Measurements from ENCODE around the gene KRTAP9-6. TPM values are rescaled to one million over a fixed set of nuclear protein-coding genes. Genes with fewer than 3 reads are reported as not detected.
"Not testable (repeated sequence)": the region's sequence is repeated elsewhere in the genome, so short reads cannot be mapped to it uniquely, and the experiment has no call there.

The KRTAP9-6 gene
- not detected for total RNA-seq

DNA sequence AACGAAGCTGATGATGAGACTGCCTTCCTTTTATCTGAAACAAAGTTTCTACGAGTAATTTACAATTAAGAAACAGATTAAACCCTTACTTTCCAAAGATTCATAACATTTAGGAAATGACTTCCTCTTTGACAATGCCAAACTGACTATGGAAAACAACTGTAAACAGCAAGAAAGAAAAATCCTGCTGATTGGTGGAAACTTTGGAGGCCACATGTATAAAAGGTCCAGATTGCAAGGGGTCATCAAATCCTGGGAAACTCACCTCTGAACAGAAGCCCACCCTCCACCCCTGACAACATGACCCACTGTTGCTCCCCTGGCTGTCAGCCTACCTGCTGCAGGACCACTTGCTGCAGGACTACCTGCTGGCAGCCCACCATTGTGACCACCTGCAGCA is at the start of gene KRTAP9-6:
KRTAP9-6 (plus strand) TSS at position 301 of the 400 bp plus-strand sequence; CDS start at position 301, 0 bp downstream.
- Mint-ChIP-seq H3K36me3 (no peaks in the 10 kb centered on the region), H3K4me3 (no peak within 1 kb of the TSS), H3K27ac (no peak within 1 kb of the TSS), H3K9me3 (no peaks in the 10 kb centered on the region), H3K4me1 (peaks cover 16% of the 10 kb centered on the region), H3K27me3 (no peaks in the 10 kb centered on the region)
- DNase-seq, result no peak

GRCh38 chr17:41215681-41216080 is 49.5 kb upstream of the KRTAP9-6 start:
- Mint-ChIP-seq H3K9me3 (peaks cover 1% of the 10 kb centered on the region), H3K36me3 (no peaks in the 10 kb centered on the region), H3K27ac (no peak overlapping the region), H3K4me3 (no peak overlapping the region), H3K27me3 (no peaks in the 10 kb centered on the region), H3K4me1 (peaks cover 5% of the 10 kb centered on the region)
- DNase-seq, result no peak

DNA sequence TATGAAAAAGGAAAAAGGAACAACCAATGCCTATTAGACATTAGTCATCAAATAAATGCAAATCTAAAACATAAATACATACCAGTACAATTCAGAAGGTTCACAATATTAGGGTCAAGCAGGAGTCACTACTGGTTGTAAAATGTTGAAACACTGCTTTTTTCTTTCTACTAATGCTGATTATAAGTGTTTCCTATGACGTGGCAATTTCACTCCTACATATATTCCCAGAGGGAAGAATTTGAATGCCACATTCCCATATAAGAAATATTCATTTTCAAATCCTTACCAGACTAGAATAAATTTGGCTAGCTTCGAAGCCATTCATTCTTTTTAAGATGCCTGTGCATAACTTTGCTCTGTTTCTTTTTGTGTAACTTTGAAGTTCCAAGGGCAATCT is 41.4 kb upstream of the KRTAP9-6 start:
- Mint-ChIP-seq H3K27me3 (no peaks in the 10 kb centered on the region), H3K27ac (no peak overlapping the region), H3K4me3 (no peak overlapping the region), H3K36me3 (no peaks in the 10 kb centered on the region), H3K4me1 (no peaks in the 10 kb centered on the region), H3K9me3 (peaks cover 1% of the 10 kb centered on the region)
- DNase-seq, result no peak

DNA sequence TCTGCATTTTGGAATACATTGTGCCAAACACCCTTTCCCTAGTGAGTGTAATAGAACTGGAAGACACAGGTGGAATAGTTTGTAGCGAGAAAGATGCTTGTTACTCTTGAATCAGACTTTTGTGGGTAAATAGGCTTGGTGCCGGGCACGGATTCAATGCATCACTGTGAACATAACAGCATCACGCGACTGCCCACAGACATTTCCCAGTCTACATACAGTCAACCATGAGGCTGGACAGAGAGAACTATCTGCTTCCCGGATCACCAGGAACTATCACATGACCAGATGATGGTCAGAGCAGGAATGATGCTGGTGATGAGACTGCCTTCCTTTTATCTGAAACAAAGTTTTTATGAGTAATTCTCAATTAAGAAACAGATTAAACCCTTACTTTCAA is 39.1 kb upstream of the KRTAP9-6 start:
- Mint-ChIP-seq H3K4me1 (no peaks in the 10 kb centered on the region), H3K9me3 (no peaks in the 10 kb centered on the region), H3K36me3 (no peaks in the 10 kb centered on the region), H3K27me3 (no peaks in the 10 kb centered on the region), H3K4me3 (no peak overlapping the region), H3K27ac (no peak overlapping the region)
- DNase-seq, result no peak

DNA sequence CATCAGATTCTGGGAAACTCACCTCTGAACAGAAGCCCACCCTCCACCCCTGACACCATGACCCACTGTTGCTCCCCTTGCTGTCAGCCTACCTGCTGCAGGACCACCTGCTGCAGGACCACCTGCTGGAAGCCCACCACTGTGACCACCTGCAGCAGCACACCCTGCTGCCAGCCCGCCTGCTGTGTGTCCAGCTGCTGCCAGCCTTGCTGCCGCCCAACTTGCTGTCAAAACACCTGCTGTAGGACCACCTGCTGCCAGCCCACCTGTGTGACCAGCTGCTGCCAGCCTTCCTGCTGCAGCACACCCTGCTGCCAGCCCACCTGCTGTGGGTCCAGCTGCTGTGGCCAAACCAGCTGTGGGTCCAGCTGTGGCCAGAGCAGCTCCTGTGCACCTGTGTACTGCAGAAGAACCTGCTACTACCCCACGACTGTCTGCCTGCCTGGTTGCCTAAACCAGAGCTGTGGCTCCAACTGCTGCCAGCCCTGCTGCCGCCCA is 38.5 kb upstream of the KRTAP9-6 start, which contains the start of gene KRTAP9-2:
KRTAP9-2 (plus strand) TSS at position 51 of the 498 bp plus-strand sequence; CDS start at position 58, 7 bp downstream.
- not testable (repeated sequence) for H3K9me3 Mint-ChIP-seq, H3K27ac Mint-ChIP-seq, H3K36me3 Mint-ChIP-seq, H3K4me1 Mint-ChIP-seq, DNase-seq, H3K4me3 Mint-ChIP-seq, H3K27me3 Mint-ChIP-seq

GRCh38 chr17:41230094-41230493 is 35.1 kb upstream of the KRTAP9-6 start:
- no peaks in the 10 kb centered on the region for H3K9me3 Mint-ChIP-seq
- H3K4me3 Mint-ChIP-seq, result no peak overlapping the region
- no peaks in the 10 kb centered on the region for H3K27me3 Mint-ChIP-seq
- H3K36me3 Mint-ChIP-seq, result no peaks in the 10 kb centered on the region
- peaks cover 4% of the 10 kb centered on the region for H3K4me1 Mint-ChIP-seq
- no peak for DNase-seq
- H3K27ac Mint-ChIP-seq, result no peak overlapping the region

DNA sequence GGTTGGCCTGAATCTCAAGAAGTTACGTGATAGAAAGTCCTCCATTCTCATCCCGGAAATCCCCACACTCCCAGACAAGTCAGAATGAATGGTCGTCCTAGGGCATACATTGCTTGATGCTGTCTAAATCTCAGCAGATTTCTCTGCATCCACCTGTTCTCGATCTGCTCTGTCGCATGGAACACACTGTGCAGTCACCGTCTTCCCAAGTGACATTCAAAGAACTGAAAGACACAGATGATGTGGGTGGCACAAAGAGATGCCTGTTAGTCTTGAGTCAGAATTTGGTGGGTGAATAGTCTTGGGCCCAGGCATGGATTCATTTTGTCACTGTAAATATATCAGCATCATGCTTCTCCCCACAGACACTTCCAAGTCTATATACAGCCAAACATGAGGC is 33.4 kb upstream of the KRTAP9-6 start:
- Mint-ChIP-seq H3K4me3 (no peak overlapping the region), H3K9me3 (no peaks in the 10 kb centered on the region), H3K27ac (no peak overlapping the region), H3K36me3 (no peaks in the 10 kb centered on the region), H3K4me1 (peaks cover 4% of the 10 kb centered on the region), H3K27me3 (no peaks in the 10 kb centered on the region)
- no peak for DNase-seq

GRCh38 chr17:41232399-41233105 is 32.6 kb upstream of the KRTAP9-6 start, which contains the start of gene KRTAP9-3:
Gene KRTAP9-3 (plus strand): TSS chr17:41232449. CDS start chr17:41232502, 53 bp downstream.
- not testable (repeated sequence) for DNase-seq, H3K27me3 Mint-ChIP-seq, H3K9me3 Mint-ChIP-seq, H3K36me3 Mint-ChIP-seq, H3K4me1 Mint-ChIP-seq, H3K27ac Mint-ChIP-seq, H3K4me3 Mint-ChIP-seq

DNA sequence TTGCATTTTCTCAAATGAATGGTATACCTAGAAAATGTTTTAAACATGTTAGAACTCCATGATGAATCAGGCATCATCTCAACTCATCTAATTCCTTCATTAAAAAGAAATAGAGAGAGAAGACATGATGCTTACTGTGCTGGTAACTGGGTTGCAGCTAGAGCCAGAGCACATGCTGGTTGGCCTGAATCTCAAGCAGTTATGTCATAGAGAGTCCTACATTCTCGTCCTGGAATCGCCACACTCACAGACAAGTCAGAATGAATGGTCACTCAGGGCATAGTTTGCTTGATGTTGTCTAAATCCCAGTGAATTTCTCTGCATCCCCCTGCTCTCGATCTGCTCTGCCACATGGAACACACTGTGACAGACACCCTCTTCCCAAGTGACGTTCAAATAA is 28.1 kb upstream of the KRTAP9-6 start:
- not testable (repeated sequence) for H3K27ac Mint-ChIP-seq, DNase-seq, H3K36me3 Mint-ChIP-seq, H3K4me1 Mint-ChIP-seq, H3K4me3 Mint-ChIP-seq, H3K27me3 Mint-ChIP-seq, H3K9me3 Mint-ChIP-seq

DNA sequence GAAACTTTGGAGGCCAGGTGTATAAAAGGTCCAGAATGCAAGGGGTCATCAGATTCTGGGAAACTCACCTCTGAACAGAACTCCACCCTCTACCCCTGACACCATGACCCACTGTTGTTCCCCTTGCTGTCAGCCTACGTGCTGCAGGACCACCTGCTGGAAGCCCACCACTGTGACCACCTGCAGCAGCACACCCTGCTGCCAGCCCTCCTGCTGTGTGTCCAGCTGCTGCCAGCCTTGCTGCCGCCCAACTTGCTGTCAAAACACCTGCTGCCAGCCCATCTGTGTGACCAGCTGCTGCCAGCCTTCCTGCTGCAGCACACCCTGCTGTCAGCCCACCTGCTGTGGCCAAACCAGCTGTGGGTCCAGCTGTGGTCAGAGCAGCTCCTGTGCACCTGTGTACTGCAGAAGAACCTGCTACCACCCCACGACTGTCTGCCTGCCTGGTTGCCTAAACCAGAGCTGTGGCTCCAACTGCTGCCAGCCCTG is 27.2 kb upstream of the KRTAP9-6 start, which contains the start of gene KRTAP9-8:
KRTAP9-8 (plus strand) TSS at position 51 of the 489 bp plus-strand sequence; CDS start at position 104, 53 bp downstream.
- DNase-seq, H3K9me3 Mint-ChIP-seq, H3K4me1 Mint-ChIP-seq, H3K27ac Mint-ChIP-seq, H3K36me3 Mint-ChIP-seq, H3K4me3 Mint-ChIP-seq, H3K27me3 Mint-ChIP-seq: not testable (repeated sequence)

- H3K4me3 Mint-ChIP-seq, H3K27me3 Mint-ChIP-seq, H3K27ac Mint-ChIP-seq, H3K9me3 Mint-ChIP-seq, H3K36me3 Mint-ChIP-seq, DNase-seq, H3K4me1 Mint-ChIP-seq: not testable (repeated sequence)
Measured at GRCh38 chr17:41246995-41247787, 18.0 kb upstream of the KRTAP9-6 start.

DNA sequence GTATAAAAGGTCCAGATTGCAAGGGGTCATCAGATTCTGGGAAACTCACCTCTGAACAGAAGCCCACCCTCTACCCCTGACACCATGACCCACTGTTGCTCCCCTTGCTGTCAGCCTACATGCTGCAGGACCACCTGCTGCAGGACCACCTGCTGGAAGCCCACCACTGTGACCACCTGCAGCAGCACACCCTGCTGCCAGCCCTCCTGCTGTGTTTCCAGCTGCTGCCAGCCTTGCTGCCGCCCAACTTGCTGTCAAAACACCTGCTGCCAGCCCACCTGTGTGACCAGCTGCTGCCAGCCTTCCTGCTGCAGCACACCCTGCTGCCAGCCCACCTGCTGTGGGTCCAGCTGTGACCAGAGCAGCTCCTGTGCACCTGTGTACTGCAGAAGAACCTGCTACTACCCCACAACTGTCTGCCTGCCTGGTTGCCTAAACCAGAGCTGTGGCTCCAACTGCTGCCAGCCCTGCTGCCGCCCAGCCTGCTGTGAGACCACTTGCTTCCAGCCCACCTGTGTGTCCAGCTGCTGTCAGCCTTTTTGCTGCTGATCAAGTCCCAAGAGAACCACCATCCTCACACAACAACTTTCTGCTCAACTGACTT is 15.4 kb upstream of the KRTAP9-6 start, which contains the start of gene KRTAP9-4:
KRTAP9-4 (plus strand) TSS at position 51 of the 604 bp plus-strand sequence; CDS start at position 85, 34 bp downstream.
- not testable (repeated sequence) for H3K27ac Mint-ChIP-seq, H3K4me1 Mint-ChIP-seq, H3K4me3 Mint-ChIP-seq, DNase-seq, H3K27me3 Mint-ChIP-seq, H3K9me3 Mint-ChIP-seq, H3K36me3 Mint-ChIP-seq

GRCh38 chr17:41251261-41251660 is 13.9 kb upstream of the KRTAP9-6 start:
- Mint-ChIP-seq H3K9me3 (no peaks in the 10 kb centered on the region), H3K4me3 (no peak overlapping the region), H3K27me3 (no peaks in the 10 kb centered on the region), H3K4me1 (peaks cover 1% of the 10 kb centered on the region), H3K27ac (no peak overlapping the region), H3K36me3 (no peaks in the 10 kb centered on the region)
- DNase-seq, result no peak

DNA sequence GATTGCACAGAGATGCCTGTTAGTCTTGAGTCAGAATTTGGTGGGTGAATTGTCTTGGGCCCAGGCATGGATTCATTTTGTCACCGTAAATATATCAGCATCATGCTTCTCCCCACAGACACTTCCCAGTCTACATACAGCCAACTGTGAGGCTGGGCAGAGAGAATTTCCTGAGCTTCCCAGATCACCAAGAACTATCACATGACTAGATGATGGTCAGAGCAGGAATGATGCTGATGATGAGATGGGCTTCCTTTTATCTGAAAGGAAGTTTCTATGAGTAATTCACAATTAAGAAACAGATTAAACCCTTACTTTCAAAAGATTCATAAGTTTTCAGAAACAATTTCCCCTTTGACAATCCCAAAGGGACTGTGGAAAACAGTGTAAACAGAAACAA is 10.3 kb upstream of the KRTAP9-6 start:
- Mint-ChIP-seq H3K36me3 (no peaks in the 10 kb centered on the region), H3K4me3 (no peak overlapping the region), H3K4me1 (peaks cover 1% of the 10 kb centered on the region), H3K27ac (no peak overlapping the region), H3K9me3 (no peaks in the 10 kb centered on the region), H3K27me3 (no peaks in the 10 kb centered on the region)
- DNase-seq, result no peak

Data from activated naive CD8-positive, alpha-beta T cell treated with anti-CD3 and anti-CD28 coated beads for 36 hours (primary cell).